SK-N-SH (cell line): ENCODE results near the gene CEP112.

Experiments used
- GABPA ChIP-seq: IDR thresholded peaks from 2 replicates; pipeline ENCODE4 v1.4.0; 2012; ENCODE audit warnings: low read depth, mild to moderate bottlenecking
- IRF3 ChIP-seq: fragments of 150-350 bp; IDR thresholded peaks from 2 replicates; pipeline ENCODE4 v1.6.1; 2016; ENCODE audit warnings: mild to moderate bottlenecking, low read depth, low read length
- POLR2AphosphoS5 ChIP-seq: IDR thresholded peaks from 2 replicates; pipeline ENCODE4 v1.6.1; 2012; ENCODE audit warnings: low read depth, low read length
- ZBTB33 ChIP-seq: IDR thresholded peaks from 2 replicates; pipeline ENCODE4 v1.4.0; 2012; ENCODE audit warnings: low read depth, borderline replicate concordance
- TF ChIP-seq, protein P1 (sequence below): fragments of 200-600 bp; sonication (generic); IDR thresholded peaks from 2 replicates; pipeline ENCODE4 v1.6.1; 2017; ENCODE audit warnings: antibody characterized with exemption, mild to moderate bottlenecking, moderate library complexity
- TF ChIP-seq, protein P2 (sequence below): IDR thresholded peaks from 2 replicates; pipeline ENCODE4 v1.4.0; 2012; ENCODE audit warnings: low read depth

DNA sequence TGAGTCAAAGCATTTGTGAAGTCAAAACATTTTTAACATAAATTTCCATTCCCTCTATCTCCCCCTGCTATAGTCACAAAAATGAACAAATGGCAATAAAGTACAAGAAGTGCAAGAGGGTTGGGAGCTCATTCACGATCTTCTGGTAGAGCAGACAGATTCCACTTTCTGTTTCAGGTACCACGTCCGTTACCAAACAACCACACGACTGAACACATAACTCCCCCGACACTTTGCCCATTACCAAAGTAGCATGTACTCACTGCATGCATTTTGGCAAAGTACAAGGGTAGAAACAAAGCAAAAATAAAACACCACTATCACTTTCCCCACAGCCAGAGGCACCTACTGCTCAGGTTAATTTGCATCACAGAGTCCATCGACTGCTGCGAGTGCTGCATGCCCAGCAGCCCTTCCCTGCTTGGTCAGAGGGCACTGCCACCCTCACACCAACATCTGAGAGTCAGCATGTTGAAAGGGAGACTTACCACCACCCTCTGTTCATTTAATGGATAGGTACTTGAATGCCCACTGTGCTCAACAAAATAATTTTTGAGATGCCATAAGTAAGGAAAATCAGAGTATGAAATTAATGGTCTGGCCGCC lies 480.2 kb downstream of the CEP112 start:
- TF ChIP-seq, protein P1, sequence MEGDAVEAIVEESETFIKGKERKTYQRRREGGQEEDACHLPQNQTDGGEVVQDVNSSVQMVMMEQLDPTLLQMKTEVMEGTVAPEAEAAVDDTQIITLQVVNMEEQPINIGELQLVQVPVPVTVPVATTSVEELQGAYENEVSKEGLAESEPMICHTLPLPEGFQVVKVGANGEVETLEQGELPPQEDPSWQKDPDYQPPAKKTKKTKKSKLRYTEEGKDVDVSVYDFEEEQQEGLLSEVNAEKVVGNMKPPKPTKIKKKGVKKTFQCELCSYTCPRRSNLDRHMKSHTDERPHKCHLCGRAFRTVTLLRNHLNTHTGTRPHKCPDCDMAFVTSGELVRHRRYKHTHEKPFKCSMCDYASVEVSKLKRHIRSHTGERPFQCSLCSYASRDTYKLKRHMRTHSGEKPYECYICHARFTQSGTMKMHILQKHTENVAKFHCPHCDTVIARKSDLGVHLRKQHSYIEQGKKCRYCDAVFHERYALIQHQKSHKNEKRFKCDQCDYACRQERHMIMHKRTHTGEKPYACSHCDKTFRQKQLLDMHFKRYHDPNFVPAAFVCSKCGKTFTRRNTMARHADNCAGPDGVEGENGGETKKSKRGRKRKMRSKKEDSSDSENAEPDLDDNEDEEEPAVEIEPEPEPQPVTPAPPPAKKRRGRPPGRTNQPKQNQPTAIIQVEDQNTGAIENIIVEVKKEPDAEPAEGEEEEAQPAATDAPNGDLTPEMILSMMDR = no peak
- TF ChIP-seq ZBTB33 = no peak
- no peak for TF ChIP-seq POLR2AphosphoS5
- TF ChIP-seq IRF3 = no peak
- TF ChIP-seq, protein P2, sequence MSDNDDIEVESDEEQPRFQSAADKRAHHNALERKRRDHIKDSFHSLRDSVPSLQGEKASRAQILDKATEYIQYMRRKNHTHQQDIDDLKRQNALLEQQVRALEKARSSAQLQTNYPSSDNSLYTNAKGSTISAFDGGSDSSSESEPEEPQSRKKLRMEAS = no peak
- TF ChIP-seq GABPA = no peak
